Muscle layer of duodenum (tissue), 2 donors: ENCODE results near the gene ARMC9.

ENCODE experiments used
- H3K27ac ChIP-seq: one replicate; pipeline ENCODE4 v1.7.0; 2013; ENCODE audit warnings: mild to moderate bottlenecking, low read length
- H3K27me3 ChIP-seq: one replicate; pipeline ENCODE4 v1.7.0; 2013; ENCODE audit warnings: low read depth, mild to moderate bottlenecking, control low read depth, low read length
- H3K36me3 ChIP-seq, 2 donors: one replicate each; pipeline ENCODE4 v1.7.0; 2013; ENCODE audit warnings: low read length in 2 of 2, control low read depth in 1 of 2, mild to moderate bottlenecking in 1 of 2; ENCODE audit not compliant: insufficient read depth in 2 of 2, control insufficient read depth in 1 of 2
- H3K4me1 ChIP-seq, 2 donors: one replicate each; pipeline ENCODE4 v1.7.0; 2013; ENCODE audit warnings: low read length in 2 of 2, mild to moderate bottlenecking in 2 of 2, control low read depth in 1 of 2, moderate library complexity in 1 of 2; ENCODE audit not compliant: insufficient read depth in 2 of 2, control insufficient read depth in 1 of 2
- H3K4me3 ChIP-seq, 2 donors: one replicate each; pipeline ENCODE4 v1.7.0; 2013; ENCODE audit warnings: low read length in 2 of 2, low read depth in 1 of 2, mild to moderate bottlenecking in 1 of 2
- H3K9me3 ChIP-seq, 2 donors: one replicate each; pipeline ENCODE4 v1.7.0; 2013; ENCODE audit warnings: low read length in 2 of 2, control low read depth in 1 of 2, mild to moderate bottlenecking in 1 of 2; ENCODE audit not compliant: control insufficient read depth in 1 of 2
- donor health status: healthy.

ARMC9 gene

DNA sequence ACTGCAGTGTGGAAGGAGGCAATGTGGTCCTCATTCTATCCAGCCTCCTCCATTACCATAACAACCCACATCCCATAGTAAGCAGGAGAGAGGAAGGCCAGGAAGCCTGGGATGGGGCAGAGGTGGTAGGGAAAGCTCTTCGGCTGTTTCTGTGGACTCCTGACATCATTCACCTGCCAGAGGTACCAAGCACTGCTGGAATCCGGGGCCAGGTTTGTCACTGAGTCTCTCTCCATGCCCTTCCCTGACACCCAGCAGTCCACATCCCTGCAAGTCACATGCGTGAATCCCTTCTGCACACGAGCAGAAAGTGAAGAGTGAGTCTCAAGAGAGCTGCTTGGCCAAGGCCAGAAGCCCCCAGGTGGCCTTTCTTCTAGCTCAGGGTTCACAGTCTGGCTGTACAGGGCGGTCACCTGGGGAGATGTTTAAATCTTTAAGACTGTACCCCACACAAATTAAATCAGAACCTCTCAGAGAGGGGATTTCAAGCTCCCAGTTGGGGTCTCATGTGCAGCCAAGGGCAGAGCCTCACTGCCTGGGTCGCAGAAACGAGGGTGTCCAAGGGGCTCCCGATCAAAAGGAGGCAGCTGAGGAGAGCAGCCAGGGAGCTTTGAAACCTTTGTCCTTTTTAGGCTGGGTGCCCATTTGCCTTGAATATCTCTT, 94.2 kb downstream of the ARMC9 start:
- peaks cover 5 to 9% of the 10 kb centered on the region in 2 donors for H3K4me1 ChIP-seq
- H3K27me3 ChIP-seq = no peaks in the 10 kb centered on the region
- H3K27ac ChIP-seq = no peak overlapping the region
- peaks cover 0 to 32% of the 10 kb centered on the region in 2 donors for H3K36me3 ChIP-seq
- H3K9me3 ChIP-seq = no peaks in the 10 kb centered on the region
- H3K4me3 ChIP-seq = no peak overlapping the region

DNA sequence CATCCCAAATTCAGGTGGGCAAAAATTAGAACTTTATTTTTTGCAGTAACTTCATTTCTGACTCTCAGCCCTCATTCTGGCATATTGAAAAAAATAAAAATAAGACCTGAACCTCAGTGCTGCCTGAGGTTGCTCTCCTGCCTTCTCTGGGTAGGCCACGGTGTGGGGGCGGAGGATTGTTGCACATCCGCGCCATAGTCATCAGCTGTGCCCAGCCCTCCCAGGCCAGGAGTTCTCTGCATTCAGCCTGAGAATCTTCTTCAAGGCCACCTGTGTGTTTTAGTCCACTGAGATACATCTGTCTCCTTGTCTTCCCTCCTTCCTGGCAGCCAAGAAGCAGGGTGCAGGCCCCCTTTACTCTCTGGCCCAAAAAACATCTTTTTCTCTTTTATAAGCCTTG, 94.7 kb downstream of the ARMC9 start:
- H3K4me1 ChIP-seq = peaks cover 5 to 9% of the 10 kb centered on the region in 2 donors
- peaks cover 0 to 32% of the 10 kb centered on the region in 2 donors for H3K36me3 ChIP-seq
- no peak overlapping the region for H3K27ac ChIP-seq
- no peaks in the 10 kb centered on the region for H3K9me3 ChIP-seq
- H3K4me3 ChIP-seq = no peak overlapping the region
- no peaks in the 10 kb centered on the region for H3K27me3 ChIP-seq

GRCh38 chr2:231294116-231294515, 95.7 kb downstream of the ARMC9 start:
- H3K27me3 ChIP-seq = no peaks in the 10 kb centered on the region
- H3K4me3 ChIP-seq = no peak overlapping the region
- peaks cover 0 to 29% of the 10 kb centered on the region in 2 donors for H3K36me3 ChIP-seq
- H3K4me1 ChIP-seq = peaks cover 6 to 9% of the 10 kb centered on the region in 2 donors
- no peak overlapping the region for H3K27ac ChIP-seq
- H3K9me3 ChIP-seq = no peaks in the 10 kb centered on the region

DNA sequence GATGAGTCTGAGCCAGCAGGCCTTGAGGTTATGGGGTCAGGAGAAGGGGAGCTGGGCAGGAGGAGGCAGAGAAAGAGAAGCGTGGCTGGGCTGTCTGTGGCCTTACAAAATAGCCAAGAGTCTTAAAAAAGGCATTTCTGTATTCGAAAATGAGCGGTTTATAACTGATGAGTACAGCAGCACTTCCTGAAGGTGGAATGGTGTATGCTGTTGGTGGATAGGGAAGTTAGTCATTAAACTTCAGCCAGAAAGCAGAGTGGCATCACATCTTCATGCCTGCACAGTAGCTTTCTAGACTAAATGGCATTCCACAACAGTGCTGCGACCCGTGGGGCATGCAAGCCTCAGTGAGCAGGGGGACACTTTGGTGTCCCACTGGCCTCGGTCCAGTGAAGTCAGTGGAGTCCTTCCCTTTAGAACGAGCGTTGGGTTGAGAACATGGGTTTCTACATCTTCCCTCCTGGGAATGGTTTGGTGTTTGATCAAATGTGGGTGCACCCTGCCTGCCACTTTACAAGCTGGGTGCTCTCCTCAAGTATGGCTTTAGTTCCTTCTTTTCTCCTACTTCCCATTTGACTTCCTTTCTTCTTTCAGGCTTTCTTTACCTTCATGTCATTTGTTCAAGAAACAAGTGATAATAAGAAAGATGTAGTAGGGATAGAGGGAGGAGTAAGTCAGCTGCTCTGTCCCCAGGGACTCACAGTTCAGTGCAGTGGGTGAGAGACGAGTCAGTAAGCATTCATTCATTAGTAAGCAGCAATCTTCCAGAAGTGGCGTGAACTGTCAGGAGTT, 96.3 kb downstream of the ARMC9 start:
- no peak overlapping the region for H3K27ac ChIP-seq
- H3K27me3 ChIP-seq = no peaks in the 10 kb centered on the region
- H3K4me1 ChIP-seq = peaks cover 4 to 8% of the 10 kb centered on the region in 2 donors
- no peak overlapping the region for H3K4me3 ChIP-seq
- H3K9me3 ChIP-seq = no peaks in the 10 kb centered on the region
- peaks cover 0 to 29% of the 10 kb centered on the region in 2 donors for H3K36me3 ChIP-seq

DNA sequence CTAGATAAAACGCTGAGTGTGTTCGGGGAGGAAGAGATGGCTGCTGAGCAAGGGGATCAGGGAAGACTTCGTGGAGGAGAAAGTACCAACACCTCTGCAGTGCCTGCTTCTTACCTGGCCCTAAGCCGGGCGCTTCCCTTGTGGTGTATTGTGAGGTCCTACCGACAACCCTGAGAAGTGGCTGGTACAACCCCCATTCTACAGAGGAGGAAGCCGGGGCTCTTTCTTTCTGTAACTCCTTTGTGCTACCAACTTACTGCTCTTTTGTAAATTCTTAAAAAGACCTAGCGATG, 96.9 kb downstream of the ARMC9 start:
- H3K4me3 ChIP-seq = no peak overlapping the region
- H3K36me3 ChIP-seq = peaks cover 0 to 29% of the 10 kb centered on the region in 2 donors
- H3K4me1 ChIP-seq = peaks cover 0 to 4% of the 10 kb centered on the region in 2 donors
- H3K27ac ChIP-seq = no peak overlapping the region
- H3K27me3 ChIP-seq = no peaks in the 10 kb centered on the region
- H3K9me3 ChIP-seq = no peaks in the 10 kb centered on the region

DNA sequence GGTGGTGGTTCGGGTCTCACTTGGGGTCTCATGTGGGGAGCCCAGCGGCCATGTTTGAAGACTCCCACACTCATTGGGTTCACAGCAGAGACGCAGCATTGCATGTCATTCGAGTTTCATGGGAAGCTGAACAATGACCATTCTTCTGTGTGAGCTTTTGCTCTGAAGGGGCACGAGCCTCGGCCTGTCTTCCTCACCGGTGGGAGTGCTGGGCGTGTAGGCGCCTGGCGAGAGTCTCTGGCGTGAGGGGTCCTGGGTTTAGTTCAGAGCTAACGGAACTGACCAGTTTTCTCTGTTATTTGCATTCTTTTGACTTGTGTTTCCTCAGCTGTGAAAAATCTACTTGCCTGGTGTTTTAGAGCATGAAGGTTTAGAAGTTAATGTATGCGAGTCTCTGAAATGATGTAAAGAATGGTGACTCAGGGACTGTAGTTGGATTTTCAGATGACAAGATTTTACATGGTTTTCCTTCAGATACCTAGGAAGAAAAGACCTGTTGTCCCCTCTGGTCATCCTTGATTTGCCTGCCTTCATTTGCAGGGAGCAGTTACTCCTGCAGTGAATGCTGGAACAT, 98.1 kb downstream of the ARMC9 start:
- no peaks in the 10 kb centered on the region for H3K9me3 ChIP-seq
- peaks cover 0 to 29% of the 10 kb centered on the region in 2 donors for H3K36me3 ChIP-seq
- no peaks in the 10 kb centered on the region for H3K27me3 ChIP-seq
- no peak overlapping the region for H3K27ac ChIP-seq
- H3K4me3 ChIP-seq = no peak overlapping the region
- H3K4me1 ChIP-seq = peaks cover 0 to 3% of the 10 kb centered on the region in 2 donors

DNA sequence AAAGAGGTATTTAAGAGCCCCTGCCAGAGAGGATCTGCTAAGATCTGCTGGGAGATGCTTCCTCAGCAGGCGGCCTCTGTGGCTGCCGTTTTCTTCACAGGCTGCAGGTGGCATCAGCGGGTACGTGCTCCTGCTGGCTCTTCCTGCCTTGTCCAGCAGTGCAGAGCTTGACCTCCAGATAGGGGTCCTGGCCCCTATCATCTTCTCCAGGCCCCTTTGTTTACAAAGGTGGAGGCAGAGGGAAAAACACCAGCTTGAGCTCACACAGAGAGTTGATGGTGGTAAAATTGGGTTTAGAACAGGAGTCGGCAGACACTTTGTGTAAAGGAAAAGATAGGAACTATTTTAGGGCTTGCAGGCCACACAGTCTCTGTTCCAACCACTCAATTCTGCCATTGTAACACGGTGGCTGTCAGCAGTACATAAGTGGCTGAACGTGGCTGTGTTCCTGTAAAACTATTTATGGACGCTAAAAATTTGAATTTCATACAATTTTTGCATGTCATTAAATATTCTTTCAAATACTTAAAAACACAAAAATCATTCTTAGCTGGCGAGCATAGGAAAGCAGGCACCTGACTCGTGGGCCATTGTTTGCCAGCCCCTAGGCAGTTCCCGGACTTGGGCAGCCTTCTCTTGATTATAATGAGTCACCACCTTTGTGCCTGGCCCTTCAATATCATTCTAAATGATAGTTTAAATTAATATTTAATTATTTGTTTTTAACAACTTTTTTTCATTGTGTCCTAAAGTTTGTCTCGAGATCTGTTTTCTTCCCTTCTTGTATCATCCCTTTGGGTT, 98.9 kb downstream of the ARMC9 start:
- no peak overlapping the region for H3K4me3 ChIP-seq
- peaks cover 0 to 3% of the 10 kb centered on the region in 2 donors for H3K4me1 ChIP-seq
- H3K36me3 ChIP-seq = peaks cover 0 to 26% of the 10 kb centered on the region in 2 donors
- no peaks in the 10 kb centered on the region for H3K9me3 ChIP-seq
- no peaks in the 10 kb centered on the region for H3K27me3 ChIP-seq
- H3K27ac ChIP-seq = no peak overlapping the region

DNA sequence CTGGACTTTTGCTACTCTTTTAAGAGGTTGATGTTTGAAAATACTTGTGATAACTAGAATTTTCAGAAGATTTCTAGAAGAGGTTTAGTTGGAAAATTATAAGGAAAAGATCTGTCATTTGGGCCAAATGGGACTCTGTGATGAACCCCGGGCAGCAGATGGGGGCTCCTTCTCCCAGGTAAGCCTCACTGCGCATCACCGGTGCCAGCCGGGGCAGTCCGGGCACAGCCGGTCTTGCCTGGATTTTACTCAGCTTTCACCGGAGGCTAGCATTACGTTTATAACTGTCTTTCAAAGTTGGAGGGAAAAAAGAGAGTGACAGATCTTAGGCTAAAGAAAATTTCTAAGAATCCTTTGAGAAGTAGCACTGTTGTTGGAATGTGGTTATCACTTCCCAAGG, 99.7 kb downstream of the ARMC9 start:
- peaks cover 0 to 3% of the 10 kb centered on the region in 2 donors for H3K4me1 ChIP-seq
- no peaks in the 10 kb centered on the region for H3K9me3 ChIP-seq
- no peaks in the 10 kb centered on the region for H3K27me3 ChIP-seq
- H3K4me3 ChIP-seq = no peak overlapping the region
- H3K36me3 ChIP-seq = peaks cover 0 to 19% of the 10 kb centered on the region in 2 donors
- H3K27ac ChIP-seq = no peak overlapping the region

DNA sequence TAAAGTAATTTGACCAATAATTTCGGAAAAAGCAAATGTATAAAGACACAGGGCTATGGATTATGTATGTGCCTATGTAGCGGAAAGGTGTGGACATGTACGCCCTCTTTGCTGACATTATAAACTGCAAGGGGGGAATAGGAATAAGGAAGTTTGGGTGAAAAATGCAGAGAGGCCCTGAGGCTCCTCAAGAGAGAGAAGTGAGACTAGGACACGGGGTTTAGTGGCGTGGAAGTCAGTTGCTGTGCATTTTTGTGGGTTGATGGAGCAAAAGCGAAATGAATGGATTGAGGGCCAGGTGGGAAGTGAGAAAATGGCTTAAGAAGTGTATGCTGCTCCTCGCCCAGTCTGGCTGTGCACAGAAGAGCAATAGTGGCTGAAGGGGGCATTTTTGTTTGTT, 100.8 kb downstream of the ARMC9 start:
- Histone ChIP-seq H3K36me3 (peaks cover 0 to 11% of the 10 kb centered on the region in 2 donors), H3K4me3 (no peak overlapping the region), H3K4me1 (peaks cover 0 to 3% of the 10 kb centered on the region in 2 donors), H3K27ac (no peak overlapping the region), H3K27me3 (no peaks in the 10 kb centered on the region), H3K9me3 (no peaks in the 10 kb centered on the region)

GRCh38 chr2:231300020-231300721, 101.7 kb downstream of the ARMC9 start:
- no peaks in the 10 kb centered on the region for H3K27me3 ChIP-seq
- peaks cover 0 to 8% of the 10 kb centered on the region in 2 donors for H3K4me1 ChIP-seq
- peaks cover 0 to 7% of the 10 kb centered on the region in 2 donors for H3K36me3 ChIP-seq
- no peaks in the 10 kb centered on the region for H3K9me3 ChIP-seq
- H3K4me3 ChIP-seq = no peak overlapping the region
- H3K27ac ChIP-seq = no peak overlapping the region
